ENCODE results near the gene YPEL3. TPM values are rescaled to one million over a fixed set of nuclear protein-coding genes. Genes with fewer than 3 reads are reported as not detected.

Gene YPEL3
- total RNA-seq, 1 experiment from 2014 or later: 8.8 TPM

DNA sequence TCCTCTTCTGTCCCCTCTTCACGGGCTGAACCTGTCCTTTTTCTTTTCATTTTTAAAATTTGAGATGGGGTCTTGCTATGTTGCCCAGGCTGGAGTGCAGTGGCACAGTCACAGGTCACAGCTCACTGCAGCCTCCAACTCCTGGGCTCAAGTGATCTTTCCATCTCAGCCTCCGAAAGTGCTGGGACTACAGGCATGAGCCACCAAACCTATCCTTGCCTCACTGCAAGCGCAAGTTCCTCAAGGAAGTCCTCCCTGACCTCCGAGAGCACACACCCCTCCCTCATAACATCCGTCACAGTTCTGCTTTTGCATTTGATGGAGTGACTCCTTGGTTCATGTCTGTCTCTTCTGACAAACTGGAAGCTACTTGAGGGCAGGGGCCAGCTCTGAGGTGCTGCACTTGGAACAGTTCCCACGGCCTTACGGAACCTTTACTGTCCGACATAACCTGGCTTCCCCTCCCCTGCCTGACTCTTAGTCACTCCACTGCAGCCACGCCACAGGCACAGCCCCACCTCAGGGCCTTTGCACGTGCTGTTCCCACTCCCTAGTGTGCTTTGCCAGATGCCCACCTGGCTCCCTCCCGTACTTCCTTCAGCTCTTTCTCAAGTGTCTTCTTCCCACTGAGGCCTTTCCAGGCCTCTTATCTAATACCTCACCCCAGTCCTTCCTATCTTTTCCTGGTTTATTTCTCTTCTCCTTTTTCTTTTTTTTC is 8.7 kb downstream of the YPEL3 start:
- peaks cover 19% of the 10 kb centered on the region for H3K4me1 Mint-ChIP-seq (ENCODE audit: insufficient read depth, unreplicated experiment)
- no peaks in the 10 kb centered on the region for H3K27me3 Mint-ChIP-seq (ENCODE audit: insufficient read depth, unreplicated experiment)
- peaks cover 24% of the 10 kb centered on the region for H3K36me3 Mint-ChIP-seq (ENCODE audit: insufficient read depth, unreplicated experiment)
- DNase-seq (ENCODE audit: unreplicated experiment): no peak
- no TSS peak for BruUV-seq (replicated peaks)
- TF ChIP-seq, protein P1, sequence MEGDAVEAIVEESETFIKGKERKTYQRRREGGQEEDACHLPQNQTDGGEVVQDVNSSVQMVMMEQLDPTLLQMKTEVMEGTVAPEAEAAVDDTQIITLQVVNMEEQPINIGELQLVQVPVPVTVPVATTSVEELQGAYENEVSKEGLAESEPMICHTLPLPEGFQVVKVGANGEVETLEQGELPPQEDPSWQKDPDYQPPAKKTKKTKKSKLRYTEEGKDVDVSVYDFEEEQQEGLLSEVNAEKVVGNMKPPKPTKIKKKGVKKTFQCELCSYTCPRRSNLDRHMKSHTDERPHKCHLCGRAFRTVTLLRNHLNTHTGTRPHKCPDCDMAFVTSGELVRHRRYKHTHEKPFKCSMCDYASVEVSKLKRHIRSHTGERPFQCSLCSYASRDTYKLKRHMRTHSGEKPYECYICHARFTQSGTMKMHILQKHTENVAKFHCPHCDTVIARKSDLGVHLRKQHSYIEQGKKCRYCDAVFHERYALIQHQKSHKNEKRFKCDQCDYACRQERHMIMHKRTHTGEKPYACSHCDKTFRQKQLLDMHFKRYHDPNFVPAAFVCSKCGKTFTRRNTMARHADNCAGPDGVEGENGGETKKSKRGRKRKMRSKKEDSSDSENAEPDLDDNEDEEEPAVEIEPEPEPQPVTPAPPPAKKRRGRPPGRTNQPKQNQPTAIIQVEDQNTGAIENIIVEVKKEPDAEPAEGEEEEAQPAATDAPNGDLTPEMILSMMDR (IDR thresholded peaks at IDR 0.05; ENCODE audit: unreplicated experiment): no peak
- no peaks in the 10 kb centered on the region for H3K9me3 Mint-ChIP-seq (ENCODE audit: unreplicated experiment)
- H3K4me3 Mint-ChIP-seq (ENCODE audit: unreplicated experiment): no peak overlapping the region
- ChIA-PET CTCF (interaction anchor here (0.7 to 1.0 kb wide), 3 partner anchors 53 to 411 kb away, joined by 3 to 4 read pairs (median 3); no protein-coding TSS in a partner anchor), POLR2A (interaction anchor here (0.9 to 1.6 kb wide), 2 partner anchors 9 to 12 kb away, joined by 3 to 4 read pairs; no protein-coding TSS in a partner anchor)
- no peak overlapping the region for H3K27ac Mint-ChIP-seq (ENCODE audit: low read depth, unreplicated experiment)
- intact Hi-C loops (cut with micrococcal nuclease): no loop called here

DNA sequence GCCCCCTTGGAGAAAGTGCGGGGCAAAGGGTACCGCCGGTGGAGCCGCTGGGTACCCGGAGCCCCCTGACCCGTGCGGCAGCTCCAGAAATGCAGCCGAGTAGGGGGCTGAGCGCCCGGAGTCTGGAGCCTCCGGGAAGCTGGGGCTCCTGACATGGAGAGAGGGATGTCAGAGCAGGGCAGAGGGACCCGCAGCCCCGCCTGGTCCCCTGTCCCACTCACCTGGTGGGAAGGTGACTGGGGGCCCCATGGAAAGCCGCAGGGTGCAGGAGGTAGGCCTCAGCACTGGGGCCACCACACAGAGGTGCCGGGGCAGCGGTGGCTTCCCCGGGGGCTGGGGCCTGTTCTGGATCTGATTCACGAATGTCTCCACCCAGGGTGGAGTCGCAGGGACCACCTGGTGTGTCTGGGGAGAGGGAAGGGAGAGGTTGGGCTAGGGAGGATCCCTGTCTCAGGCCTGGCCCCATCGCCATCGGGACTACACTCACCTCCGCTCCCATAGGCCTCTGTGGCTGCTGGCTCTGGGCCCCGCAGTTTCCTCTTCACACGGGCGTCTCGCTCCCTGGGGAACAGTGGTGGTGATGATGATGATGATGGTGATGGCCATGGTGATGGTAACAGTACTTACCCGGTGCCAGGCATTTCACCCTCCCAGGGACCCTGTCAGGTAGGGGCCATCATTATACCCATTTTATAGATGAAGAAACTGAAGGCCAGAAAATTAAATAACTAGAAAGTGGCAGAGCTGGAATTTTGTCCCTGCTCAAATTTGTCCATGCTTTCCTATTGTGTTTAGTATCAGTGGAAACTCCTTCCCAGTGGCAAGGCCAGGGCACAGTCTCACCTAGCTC is 9.5 kb downstream of the YPEL3 start:
- no peak for DNase-seq (ENCODE audit: unreplicated experiment)
- ChIA-PET CTCF (interaction anchor here (1.0 kb wide), 1 partner anchor 52 kb away, joined by 4 read pairs; no protein-coding TSS in a partner anchor), POLR2A (interaction anchor here (0.6 to 1.7 kb wide), 2 partner anchors 11 to 113 kb away, joined by 4 to 6 read pairs; partner anchors contain the start of gene PPP4C)
- BruUV-seq (replicated peaks): no TSS peak
- Mint-ChIP-seq H3K27me3 (ENCODE audit: insufficient read depth, unreplicated experiment) (no peaks in the 10 kb centered on the region), H3K4me1 (ENCODE audit: insufficient read depth, unreplicated experiment) (peaks cover 11% of the 10 kb centered on the region), H3K27ac (ENCODE audit: low read depth, unreplicated experiment) (no peak overlapping the region), H3K9me3 (ENCODE audit: unreplicated experiment) (no peaks in the 10 kb centered on the region), H3K36me3 (ENCODE audit: insufficient read depth, unreplicated experiment) (peaks cover 32% of the 10 kb centered on the region), H3K4me3 (ENCODE audit: unreplicated experiment) (no peak overlapping the region)
- intact Hi-C loops (cut with micrococcal nuclease): no loop called here
- TF ChIP-seq, protein P1 (IDR thresholded peaks at IDR 0.05; ENCODE audit: unreplicated experiment): no peak

DNA sequence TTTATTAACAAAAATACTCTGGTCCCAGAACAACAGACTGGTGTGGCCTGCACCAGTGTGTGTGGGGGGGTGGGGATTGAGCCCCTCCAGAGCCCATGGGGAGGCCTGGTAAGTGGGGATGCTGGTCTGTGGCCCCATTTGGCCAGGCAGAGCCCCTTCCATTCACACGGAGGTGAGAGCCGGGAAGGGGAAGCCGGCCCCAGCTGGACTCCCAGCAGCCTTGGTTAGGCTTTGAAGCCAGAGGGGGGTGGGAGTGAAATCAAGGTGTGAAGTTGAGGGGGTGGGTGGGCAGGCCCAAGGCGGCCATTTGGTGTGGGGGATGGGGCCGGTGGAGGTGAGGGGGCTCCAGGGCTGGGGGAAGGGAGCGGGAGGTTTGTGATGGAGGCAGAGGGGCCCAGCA is 10.2 kb downstream of the YPEL3 start:
- no peaks in the 10 kb centered on the region for H3K27me3 Mint-ChIP-seq (ENCODE audit: insufficient read depth, unreplicated experiment)
- BruUV-seq (replicated peaks): no TSS peak
- TF ChIP-seq, protein P1 (IDR thresholded peaks at IDR 0.05; ENCODE audit: unreplicated experiment): no peak
- H3K4me1 Mint-ChIP-seq (ENCODE audit: insufficient read depth, unreplicated experiment): peaks cover 11% of the 10 kb centered on the region
- ChIA-PET POLR2A (interaction anchor here (0.6 to 2.0 kb wide), 3 partner anchors 10 to 113 kb away, joined by 4 to 9 read pairs (median 6); partner anchors contain the start of genes ALDOA and PPP4C), CTCF (no interaction called here)
- DNase-seq (ENCODE audit: unreplicated experiment): no peak
- H3K27ac Mint-ChIP-seq (ENCODE audit: low read depth, unreplicated experiment): no peak overlapping the region
- H3K36me3 Mint-ChIP-seq (ENCODE audit: insufficient read depth, unreplicated experiment): peaks cover 39% of the 10 kb centered on the region
- H3K9me3 Mint-ChIP-seq (ENCODE audit: unreplicated experiment): no peaks in the 10 kb centered on the region
- no peak overlapping the region for H3K4me3 Mint-ChIP-seq (ENCODE audit: unreplicated experiment)
- intact Hi-C loops (cut with micrococcal nuclease): no loop called here

DNA sequence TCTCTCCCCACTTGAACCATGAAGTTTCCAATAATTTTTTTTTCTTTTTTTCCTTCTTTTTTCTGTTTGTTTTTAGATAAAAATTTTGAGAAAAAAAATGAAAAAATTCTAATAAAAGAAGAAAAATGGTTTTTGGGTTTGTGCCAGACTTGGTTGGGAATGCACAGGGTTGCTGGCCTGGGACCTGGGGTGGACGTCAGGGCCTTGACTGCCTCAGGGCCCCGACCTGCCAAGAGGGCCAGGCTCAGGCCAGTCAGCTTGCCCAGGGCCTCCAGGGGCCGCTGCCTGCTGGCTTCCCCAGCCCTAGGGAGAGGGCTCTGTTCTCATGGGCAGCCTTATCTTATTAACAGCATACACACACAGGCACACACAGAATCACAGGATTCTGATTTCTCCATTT is 10.8 kb downstream of the YPEL3 start:
- H3K27ac Mint-ChIP-seq (ENCODE audit: low read depth, unreplicated experiment): no peak overlapping the region
- CTCF ChIA-PET: interaction anchor here (0.7 kb wide), 1 partner anchor 496 kb away, joined by 4 read pairs; no protein-coding TSS in a partner anchor
- intact Hi-C loops (cut with micrococcal nuclease): no loop called here
- no peaks in the 10 kb centered on the region for H3K9me3 Mint-ChIP-seq (ENCODE audit: unreplicated experiment)
- POLR2A ChIA-PET: interaction anchor here (0.5 to 2.0 kb wide), 5 partner anchors 9 to 409 kb away, joined by 3 to 9 read pairs (median 5); partner anchors contain the start of genes ALDOA, PAGR1, PPP4C and YPEL3
- H3K4me1 Mint-ChIP-seq (ENCODE audit: insufficient read depth, unreplicated experiment): peaks cover 8% of the 10 kb centered on the region
- H3K4me3 Mint-ChIP-seq (ENCODE audit: unreplicated experiment): no peak overlapping the region
- H3K36me3 Mint-ChIP-seq (ENCODE audit: insufficient read depth, unreplicated experiment): peaks cover 41% of the 10 kb centered on the region
- TF ChIP-seq, protein P1 (IDR thresholded peaks at IDR 0.05; ENCODE audit: unreplicated experiment): no peak
- no TSS peak for BruUV-seq (replicated peaks)
- DNase-seq (ENCODE audit: unreplicated experiment): no peak
- no peaks in the 10 kb centered on the region for H3K27me3 Mint-ChIP-seq (ENCODE audit: insufficient read depth, unreplicated experiment)

Data from MCF 10A (cell line).